Measurements from ENCODE around the gene RTN3. TPM values are rescaled to one million over a fixed set of nuclear protein-coding genes. Genes with fewer than 3 reads are reported as not detected.

Gene RTN3
- total RNA-seq, 1 experiment from 2014 or later, result 95.0 TPM

DNA sequence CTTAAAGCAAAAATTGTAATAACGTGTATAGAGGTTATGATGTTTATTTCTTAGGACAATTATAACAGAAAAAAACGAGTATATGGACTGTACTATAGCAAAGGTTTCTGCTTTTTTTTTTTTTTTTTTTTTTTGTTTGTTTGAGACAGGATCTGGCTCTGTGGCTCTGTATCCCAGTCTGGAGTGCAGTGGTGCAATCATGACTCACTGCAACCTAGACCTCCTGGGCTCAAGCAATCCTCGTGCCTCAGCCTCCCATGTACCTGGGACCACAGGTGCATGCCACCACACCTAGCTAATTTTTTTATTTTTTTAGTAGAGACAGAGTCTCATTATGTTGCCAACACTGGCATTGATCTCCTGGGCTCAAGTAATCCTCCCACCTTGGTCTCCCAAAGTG, 48.0 kb downstream of the RTN3 start:
- Histone ChIP-seq H3K9ac (ENCODE audit: low read length) (no peak overlapping the region), H4K20me1 (ENCODE audit: insufficient read depth) (no peaks in the 10 kb centered on the region), H3K9me3 (ENCODE audit: control insufficient read depth in 1 of 2, insufficient read depth in 1 of 2, low read depth in 1 of 2, low read length in 2 of 2) (no peaks in the 10 kb centered on the region), H3K9me2 (ENCODE audit: insufficient read depth) (no peaks in the 10 kb centered on the region), H2AFZ (ENCODE audit: low read depth, low read length, poor library complexity, severe bottlenecking) (no peak overlapping the region), H3K79me2 (ENCODE audit: insufficient read depth, low read length) (peaks cover 30% of the 10 kb centered on the region), H3K4me3 (replicated peaks in 1 of 2; ENCODE audit: low read depth in 1 of 2, low read length in 2 of 2) (no peak overlapping the region), H3K27ac (ENCODE audit: low read depth, low read length) (no peak overlapping the region), H3K36me3 (ENCODE audit: control insufficient read depth in 1 of 2, insufficient read depth in 2 of 2, low read length in 2 of 2) (no peaks in the 10 kb centered on the region), H3K4me1 (ENCODE audit: control insufficient read depth in 1 of 2, insufficient read depth in 2 of 2, low read length in 2 of 2) (peaks cover 0 to 4% of the 10 kb centered on the region in 2 experiments; a peak in 1 of 4 replicates), H3K27me3 (ENCODE audit: insufficient read depth, low read length) (no peaks in the 10 kb centered on the region), H3K4me2 (ENCODE audit: low read length) (no peak overlapping the region)
- BruUV-seq (replicated peaks), result no TSS peak
- ChIA-PET RAD21 (ENCODE audit: low non-redundant PET in 1 of 2, low total read pairs in 2 of 2, uncharacterized antibody in 2 of 2, unreplicated experiment in 2 of 2) (no interaction called here), CTCF (no interaction called here), POLR2A (no interaction called here)
- no peak for DNase-seq (ENCODE audit: low read depth, low spot score)
- TF ChIP-seq EGR1 (IDR thresholded peaks at IDR 0.05; ENCODE audit: low read depth) (no peak), TCF7L2 (IDR thresholded peaks at IDR 0.05; ENCODE audit: borderline replicate concordance, extremely low read depth, insufficient read depth, insufficient read length) (no peak)
- TF ChIP-seq, protein P1, sequence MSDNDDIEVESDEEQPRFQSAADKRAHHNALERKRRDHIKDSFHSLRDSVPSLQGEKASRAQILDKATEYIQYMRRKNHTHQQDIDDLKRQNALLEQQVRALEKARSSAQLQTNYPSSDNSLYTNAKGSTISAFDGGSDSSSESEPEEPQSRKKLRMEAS (IDR thresholded peaks at IDR 0.05), result no peak
- intact Hi-C loops (cut with micrococcal nuclease), result no loop called here
- ATAC-seq, result no peak

GRCh38 chr11:63736864-63737263, 55.6 kb downstream of the RTN3 start:
- ChIA-PET POLR2A (no interaction called here), RAD21 (ENCODE audit: low non-redundant PET in 1 of 2, low total read pairs in 2 of 2, uncharacterized antibody in 2 of 2, unreplicated experiment in 2 of 2) (no interaction called here), CTCF (interaction anchor here (1.4 kb wide), 1 partner anchor 21 kb away, joined by 4 read pairs; no protein-coding TSS in a partner anchor)
- BruUV-seq (replicated peaks), result no TSS peak
- Histone ChIP-seq H3K4me3 (replicated peaks in 1 of 2; ENCODE audit: low read depth in 1 of 2, low read length in 2 of 2) (no peak overlapping the region), H3K27ac (ENCODE audit: low read depth, low read length) (no peak overlapping the region), H3K4me2 (ENCODE audit: low read length) (no peak overlapping the region), H3K36me3 (ENCODE audit: control insufficient read depth in 1 of 2, insufficient read depth in 2 of 2, low read length in 2 of 2) (no peaks in the 10 kb centered on the region), H2AFZ (ENCODE audit: low read depth, low read length, poor library complexity, severe bottlenecking) (no peak overlapping the region), H4K20me1 (ENCODE audit: insufficient read depth) (0 out of 2 replicates have a peak, but pooled peaks cover 6% of the 10 kb centered on the region), H3K4me1 (ENCODE audit: control insufficient read depth in 1 of 2, insufficient read depth in 2 of 2, low read length in 2 of 2) (peaks cover 0 to 6% of the 10 kb centered on the region in 2 experiments; a peak in 1 of 4 replicates), H3K79me2 (ENCODE audit: insufficient read depth, low read length) (0 out of 2 replicates have a peak, but pooled peaks cover 5% of the 10 kb centered on the region), H3K9ac (ENCODE audit: low read length) (no peak overlapping the region), H3K9me2 (ENCODE audit: insufficient read depth) (no peaks in the 10 kb centered on the region), H3K27me3 (ENCODE audit: insufficient read depth, low read length) (no peaks in the 10 kb centered on the region), H3K9me3 (ENCODE audit: control insufficient read depth in 1 of 2, insufficient read depth in 1 of 2, low read depth in 1 of 2, low read length in 2 of 2) (no peaks in the 10 kb centered on the region)
- DNase-seq (ENCODE audit: low read depth, low spot score) (no peak), ATAC-seq (no peak)
- intact Hi-C loops (cut with micrococcal nuclease), result loop anchor here (5.0 to 10.0 kb wide), 2 partner anchors 132 to 260 kb away; no protein-coding TSS in a partner anchor
- TF ChIP-seq YY1 (IDR thresholded peaks at IDR 0.05; ENCODE audit: extremely low read depth, insufficient replicate concordance, low read depth, low read length), result no peak
- no peak for TF ChIP-seq EZH2 (IDR thresholded peaks at IDR 0.05)
- TF ChIP-seq SIN3A (IDR thresholded peaks at IDR 0.05; ENCODE audit: low read depth), result no peak
- no peak for TF ChIP-seq CBX3 (IDR thresholded peaks at IDR 0.05; ENCODE audit: low read depth)
- no peak for TF ChIP-seq ELF1 (IDR thresholded peaks at IDR 0.05; ENCODE audit: borderline replicate concordance, low read depth)
- no peak for TF ChIP-seq JUND (IDR thresholded peaks at IDR 0.05)
- TF ChIP-seq CTCF (IDR thresholded peaks at IDR 0.05 in 2 of 3, conservative IDR thresholded peaks at IDR 0.05 in 1 of 3; ENCODE audit: borderline replicate concordance in 1 of 3, insufficient read depth in 1 of 3, low read depth in 2 of 3, low read length in 2 of 3), result no peak
- TF ChIP-seq SRF (IDR thresholded peaks at IDR 0.05; ENCODE audit: low read depth), result no peak
- TF ChIP-seq, protein P2, sequence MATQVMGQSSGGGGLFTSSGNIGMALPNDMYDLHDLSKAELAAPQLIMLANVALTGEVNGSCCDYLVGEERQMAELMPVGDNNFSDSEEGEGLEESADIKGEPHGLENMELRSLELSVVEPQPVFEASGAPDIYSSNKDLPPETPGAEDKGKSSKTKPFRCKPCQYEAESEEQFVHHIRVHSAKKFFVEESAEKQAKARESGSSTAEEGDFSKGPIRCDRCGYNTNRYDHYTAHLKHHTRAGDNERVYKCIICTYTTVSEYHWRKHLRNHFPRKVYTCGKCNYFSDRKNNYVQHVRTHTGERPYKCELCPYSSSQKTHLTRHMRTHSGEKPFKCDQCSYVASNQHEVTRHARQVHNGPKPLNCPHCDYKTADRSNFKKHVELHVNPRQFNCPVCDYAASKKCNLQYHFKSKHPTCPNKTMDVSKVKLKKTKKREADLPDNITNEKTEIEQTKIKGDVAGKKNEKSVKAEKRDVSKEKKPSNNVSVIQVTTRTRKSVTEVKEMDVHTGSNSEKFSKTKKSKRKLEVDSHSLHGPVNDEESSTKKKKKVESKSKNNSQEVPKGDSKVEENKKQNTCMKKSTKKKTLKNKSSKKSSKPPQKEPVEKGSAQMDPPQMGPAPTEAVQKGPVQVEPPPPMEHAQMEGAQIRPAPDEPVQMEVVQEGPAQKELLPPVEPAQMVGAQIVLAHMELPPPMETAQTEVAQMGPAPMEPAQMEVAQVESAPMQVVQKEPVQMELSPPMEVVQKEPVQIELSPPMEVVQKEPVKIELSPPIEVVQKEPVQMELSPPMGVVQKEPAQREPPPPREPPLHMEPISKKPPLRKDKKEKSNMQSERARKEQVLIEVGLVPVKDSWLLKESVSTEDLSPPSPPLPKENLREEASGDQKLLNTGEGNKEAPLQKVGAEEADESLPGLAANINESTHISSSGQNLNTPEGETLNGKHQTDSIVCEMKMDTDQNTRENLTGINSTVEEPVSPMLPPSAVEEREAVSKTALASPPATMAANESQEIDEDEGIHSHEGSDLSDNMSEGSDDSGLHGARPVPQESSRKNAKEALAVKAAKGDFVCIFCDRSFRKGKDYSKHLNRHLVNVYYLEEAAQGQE (IDR thresholded peaks at IDR 0.05; ENCODE audit: low read depth), result no peak
- TF ChIP-seq ZNF274 (IDR thresholded peaks at IDR 0.05; ENCODE audit: low read depth, low read length), result no peak
- no peak for TF ChIP-seq POLR2AphosphoS5 (IDR thresholded peaks at IDR 0.05; ENCODE audit: low read depth, low read length)
- TF ChIP-seq CEBPB (IDR thresholded peaks at IDR 0.05; ENCODE audit: low read depth), result no peak
